HEK293T (cell line): ENCODE measurements around the gene CD1D.
"Not testable (repeated sequence)": the region's sequence is repeated elsewhere in the genome, so short reads cannot be mapped to it uniquely, and the experiment has no call there.

Experiments
- CTCF ChIA-PET: fragments of 350-600 bp; formaldehyde crosslinking; extraction: SDS; loops from one replicate; lab custom pipeline; 2021; ENCODE audit warnings: antibody characterized with exemption, inconsistent platforms; lab: Yijun Ruan, JAX
- POLR2A ChIA-PET: fragments of 350-600 bp; formaldehyde crosslinking; extraction: SDS; loops from one replicate; lab custom pipeline; 2020; ENCODE audit warnings: antibody characterized with exemption, inconsistent platforms; lab: Yijun Ruan, JAX
- DNase-seq: peaks from one replicate; pipeline ENCODE4 v3.0.0; 2012; ENCODE audit warnings: mixed read lengths; ENCODE audit errors: extremely low spot score
- ARNT ChIP-seq: fragments of 450-650 bp; IDR thresholded peaks from 2 replicates; pipeline ENCODE4 v1.6.1; 2017; ENCODE audit warnings: mild to moderate bottlenecking
- BHLHE40 ChIP-seq: fragments of 450-650 bp; IDR thresholded peaks from 2 replicates; pipeline ENCODE4 v1.6.1; 2016; ENCODE audit warnings: mild to moderate bottlenecking, moderate library complexity, borderline replicate concordance
- CTBP1 ChIP-seq: fragments of 450-650 bp; IDR thresholded peaks from 2 replicates; pipeline ENCODE4 v1.6.1; 2016; ENCODE audit warnings: borderline replicate concordance
- ELF4 ChIP-seq: fragments of 450-650 bp; IDR thresholded peaks from 2 replicates; pipeline ENCODE4 v1.6.1; 2017; ENCODE audit warnings: antibody characterized with exemption
- FOXA1 ChIP-seq: fragments of 450-650 bp; IDR thresholded peaks from 2 replicates; pipeline ENCODE4 v1.6.1; 2016; ENCODE audit warnings: mild to moderate bottlenecking
- FOXK2 ChIP-seq: fragments of 450-650 bp; IDR thresholded peaks from 2 replicates; pipeline ENCODE4 v1.6.1; 2016; ENCODE audit warnings: mild to moderate bottlenecking
- FOXM1 ChIP-seq: fragments of 450-650 bp; IDR thresholded peaks from 2 replicates; pipeline ENCODE4 v1.6.1; 2017; ENCODE audit warnings: mild to moderate bottlenecking, borderline replicate concordance
- HDGF ChIP-seq: fragments of 450-650 bp; IDR thresholded peaks from 2 replicates; pipeline ENCODE4 v1.6.1; 2017; ENCODE audit warnings: antibody characterized with exemption, borderline replicate concordance
- L3MBTL2 ChIP-seq: fragments of 450-650 bp; conservative IDR thresholded peaks from 2 replicates; pipeline ENCODE4 v1.6.1; 2016; ENCODE audit warnings: mild to moderate bottlenecking
- LEF1 ChIP-seq: fragments of 450-650 bp; IDR thresholded peaks from 2 replicates; pipeline ENCODE4 v1.6.1; 2017; ENCODE audit warnings: mild to moderate bottlenecking, borderline replicate concordance
- NFRKB ChIP-seq: fragments of 450-650 bp; IDR thresholded peaks from 2 replicates; pipeline ENCODE4 v1.6.1; 2016; ENCODE audit warnings: mild to moderate bottlenecking, moderate library complexity
- SP1 ChIP-seq: fragments of 450-650 bp; IDR thresholded peaks from 2 replicates; pipeline ENCODE4 v1.6.1; 2017
- SUZ12 ChIP-seq: fragments of 450-650 bp; IDR thresholded peaks from 2 replicates; pipeline ENCODE4 v1.6.1; 2016; ENCODE audit warnings: mild to moderate bottlenecking
- TARDBP ChIP-seq: fragments of 450-650 bp; IDR thresholded peaks from 2 replicates; pipeline ENCODE4 v1.6.1; 2016
- ZNF384 ChIP-seq: fragments of 450-650 bp; IDR thresholded peaks from 2 replicates; pipeline ENCODE4 v1.6.1; 2016
- TF ChIP-seq, protein P1 (sequence below): fragments of 450-650 bp; IDR thresholded peaks from 2 replicates; pipeline ENCODE4 v1.6.1; 2016

The CD1D gene

GRCh38 chr1:158155673-158156072 lies 25.0 kb upstream of the CD1D start:
- no peak for DNase-seq
- TF ChIP-seq, protein P1, sequence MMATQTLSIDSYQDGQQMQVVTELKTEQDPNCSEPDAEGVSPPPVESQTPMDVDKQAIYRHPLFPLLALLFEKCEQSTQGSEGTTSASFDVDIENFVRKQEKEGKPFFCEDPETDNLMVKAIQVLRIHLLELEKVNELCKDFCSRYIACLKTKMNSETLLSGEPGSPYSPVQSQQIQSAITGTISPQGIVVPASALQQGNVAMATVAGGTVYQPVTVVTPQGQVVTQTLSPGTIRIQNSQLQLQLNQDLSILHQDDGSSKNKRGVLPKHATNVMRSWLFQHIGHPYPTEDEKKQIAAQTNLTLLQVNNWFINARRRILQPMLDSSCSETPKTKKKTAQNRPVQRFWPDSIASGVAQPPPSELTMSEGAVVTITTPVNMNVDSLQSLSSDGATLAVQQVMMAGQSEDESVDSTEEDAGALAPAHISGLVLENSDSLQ, result no peak
- TF ChIP-seq NFRKB (no peak), BHLHE40 (no peak), FOXM1 (no peak), SP1 (no peak), FOXK2 (no peak), CTBP1 (no peak), TARDBP (no peak), L3MBTL2 (no peak), ARNT (no peak), FOXA1 (no peak), LEF1 (no peak), ELF4 (no peak), HDGF (no peak)
- ChIA-PET POLR2A (no interaction called here), CTCF (interaction anchor here (1.0 kb wide), 1 partner anchor 48 kb away, joined by 3 read pairs; no protein-coding TSS in a partner anchor)

GRCh38 chr1:158159597-158159996 lies 21.1 kb upstream of the CD1D start:
- TF ChIP-seq LEF1, result no peak
- TF ChIP-seq NFRKB, result no peak
- TF ChIP-seq FOXK2, result no peak
- TF ChIP-seq FOXA1, result no peak
- no peak for TF ChIP-seq ARNT
- TF ChIP-seq ZNF384, result no peak
- TF ChIP-seq BHLHE40, result no peak
- no peak for TF ChIP-seq SP1
- TF ChIP-seq TARDBP, result no peak
- TF ChIP-seq L3MBTL2, result no peak
- TF ChIP-seq FOXM1, result no peak
- no peak for TF ChIP-seq CTBP1
- ChIA-PET CTCF (no interaction called here), POLR2A (no interaction called here)

GRCh38 chr1:158161446-158161845 lies 19.2 kb upstream of the CD1D start:
- POLR2A ChIA-PET, result no interaction called here
- DNase-seq, result no peak
- TF ChIP-seq ARNT, result no peak
- TF ChIP-seq NFRKB, result no peak
- no peak for TF ChIP-seq HDGF
- no peak for TF ChIP-seq FOXA1
- TF ChIP-seq TARDBP, result no peak
- no peak for TF ChIP-seq ZNF384
- TF ChIP-seq SP1, result no peak
- TF ChIP-seq FOXK2, result no peak
- CTCF ChIA-PET, result interaction anchor here (1.5 kb wide), 1 partner anchor 198 kb away, joined by 5 read pairs; no protein-coding TSS in a partner anchor

More at GRCh38 chr1:158159597-158159996, 21.1 kb upstream of the CD1D start:
- no peak for DNase-seq

- ChIA-PET POLR2A (no interaction called here), CTCF (interaction anchor here (0.6 kb wide), 1 partner anchor 91 kb away, joined by 4 read pairs; the partner anchor contains the start of gene CD1A)
- TF ChIP-seq LEF1 (no peak), SUZ12 (no peak), L3MBTL2 (no peak), CTBP1 (no peak), BHLHE40 (no peak), ELF4 (no peak), ARNT (no peak), SP1 (no peak)
- TF ChIP-seq, protein P1, result no peak
- DNase-seq, result no peak
Observed at GRCh38 chr1:158163000-158163947, 17.4 kb upstream of the CD1D start.

DNA sequence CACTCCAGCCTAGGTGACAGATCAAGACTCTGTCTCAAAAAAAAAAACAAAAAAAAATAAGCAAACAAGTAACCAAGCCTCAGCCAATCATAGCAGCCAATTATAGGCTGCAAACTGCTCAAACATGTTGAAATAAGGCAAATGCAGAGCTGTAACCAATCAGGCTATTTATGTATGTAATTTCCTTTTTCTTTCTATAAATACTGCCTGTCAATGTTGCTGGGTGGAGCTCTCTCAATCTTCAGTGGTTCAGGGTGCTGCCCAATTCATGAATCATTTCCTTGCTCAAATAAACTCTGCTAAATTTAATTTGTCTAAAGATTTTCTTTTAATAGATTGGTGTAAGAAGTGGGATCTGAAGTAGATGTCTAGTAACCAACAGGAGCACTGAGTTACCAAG lies 11.6 kb upstream of the CD1D start:
- CTCF ChIA-PET, result interaction anchor here (0.7 kb wide), 1 partner anchor 829 kb away, joined by 3 read pairs; no protein-coding TSS in a partner anchor
- DNase-seq, result no peak
- POLR2A ChIA-PET, result no interaction called here
- TF ChIP-seq CTBP1 (no peak), SUZ12 (no peak), ARNT (no peak), ZNF384 (no peak), TARDBP (no peak), BHLHE40 (no peak), LEF1 (no peak), FOXK2 (no peak), NFRKB (no peak), HDGF (no peak), L3MBTL2 (no peak), FOXA1 (no peak), ELF4 (no peak), FOXM1 (no peak), SP1 (no peak)
- TF ChIP-seq, protein P1, result no peak

DNA sequence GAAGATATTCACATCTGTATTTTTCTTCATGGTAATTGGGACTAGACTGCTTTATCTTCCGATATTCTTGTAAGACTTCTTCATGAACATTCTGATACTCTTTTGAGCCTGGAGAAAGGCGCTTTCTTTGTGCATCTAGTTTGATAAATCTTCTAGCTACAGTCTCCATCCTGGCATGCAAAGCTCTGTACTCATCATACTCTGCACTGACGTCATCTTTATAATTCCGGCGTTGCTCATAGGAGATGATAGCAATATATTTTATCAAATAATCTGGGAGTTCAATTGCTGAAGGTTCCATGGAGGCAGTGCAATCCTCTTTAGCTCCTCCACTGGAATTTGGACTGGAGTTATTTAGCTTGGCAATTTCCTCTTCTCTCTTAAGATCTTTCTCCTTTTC lies 4.8 kb upstream of the CD1D start:
- CTCF ChIA-PET, POLR2A ChIA-PET, DNase-seq: not testable (repeated sequence)
